Heart right ventricle (tissue), 16 donors: Measurements from ENCODE around the gene CELA2B. TPM values are rescaled to one million over a fixed set of nuclear protein-coding genes. Genes with fewer than 3 reads are reported as not detected.

ENCODE experiments used
- ATAC-seq, 8 donors: fragments of 200-7000 bp; cut with Tn5 transposase; one replicate each; pipeline ENCODE4 v1.9.1; 2020; ENCODE audit warnings: mild to moderate bottlenecking in 8 of 8, moderate library complexity in 8 of 8, moderate number of reproducible peaks in 1 of 8
- DNase-seq, 2 donors: peaks; one replicate each; pipeline ENCODE4 v3.0.0-alpha.2; 2020
- H3K27ac ChIP-seq, 10 donors: fragments of 200-600 bp; sonication (generic) in 2 of 10; one replicate each; pipeline versions ENCODE4 v1.5.0 to v1.8.0; 2020 to 2022; ENCODE audit warnings: mild to moderate bottlenecking in 3 of 10
- H3K27me3 ChIP-seq, 7 donors: fragments of 200-600 bp; one replicate each; pipeline ENCODE4 v1.8.0; 2021 to 2022; ENCODE audit warnings: mild to moderate bottlenecking in 2 of 7
- H3K36me3 ChIP-seq, 9 donors: fragments of 200-600 bp; sonication (generic) in 1 of 9; one replicate each; pipeline versions ENCODE4 v1.5.0 to v1.8.0; 2020 to 2022; ENCODE audit warnings: mild to moderate bottlenecking in 2 of 9
- H3K4me1 ChIP-seq, 9 donors: fragments of 200-600 bp; sonication (generic) in 1 of 9; one replicate each; pipeline versions ENCODE4 v1.5.0 to v1.8.0; 2020 to 2022; ENCODE audit warnings: mild to moderate bottlenecking in 4 of 9
- H3K4me3 ChIP-seq, 10 donors: fragments of 200-600 bp; sonication (generic) in 2 of 10; one replicate each; pipeline versions ENCODE4 v1.5.0 to v1.8.0; 2020 to 2022; ENCODE audit warnings: mild to moderate bottlenecking in 7 of 10, moderate library complexity in 2 of 10
- H3K9me3 ChIP-seq, 11 donors: fragments of 200-600 bp in 10 of 11; sonication (generic) in 2 of 11; one replicate each; pipeline versions ENCODE4 v1.5.0 to v1.8.0; 2013 to 2022; ENCODE audit warnings: mild to moderate bottlenecking in 2 of 11, control low read depth in 1 of 11, moderate library complexity in 1 of 11
- WGBS, 2 donors: extraction: QIAGEN DNeasy Blood & Tissue Kit; methylation state at CpG; one replicate each; pipeline ENCODE4 v1.1.7; 2013; ENCODE audit warnings: inconsistent platforms in 1 of 2; 5-methylcytosine and 5-hydroxymethylcytosine counted together
- intact Hi-C, 10 donors: fragments of 100-400 bp; cut with DNase I; formaldehyde crosslinking; loops; one replicate each; pipeline versions ENCODE4 v1.11.1 to v1.14.2; 2022
- polyA plus RNA-seq, 2 donors: library from polyadenylated mRNA; stranded (reverse); fragments of 200-250 nt; gene quantifications; one replicate each; pipeline ENCODE4 v1.2.3, GENCODE V29; 2013
- total RNA-seq, 10 donors: library from RNA; stranded (reverse); fragmentation: NEBNext Ultra II Directional in 3 of 10; extraction: Animal tissue kit (Norgen Biotek cat#: 25700) in 3 of 10; gene quantifications; one replicate each; pipeline versions ENCODE4 v1.2.1 to v1.2.4, GENCODE V29; 2021 to 2023
- TF ChIP-seq, protein P1 (sequence below), 9 donors: fragments of 200-600 bp; sonication (generic) in 2 of 9; IDR thresholded peaks; one replicate each; pipeline versions ENCODE4 v1.5.0 to v1.8.0; 2021 to 2022; ENCODE audit warnings: antibody characterized with exemption in 9 of 9, mild to moderate bottlenecking in 5 of 9, moderate library complexity in 1 of 9
- donor health status: Arrhythmogenic right ventricular cardiomyopathy.
- donor health status: ischemic (EF 13 %, LVEDD 7.1; RV severe dilation, severe dysfunction).
- donor health status: healthy with polysubstance abuse.
- donor health status: DM: no; HTN: yes; CAD: no.
- donor health status: DM: no; HTN: no; CAD: no.
- donor health status: ischemic (EF 25% LVEDD 6.9; RV normal size, moderate dysfunction).
- donor health status: ischemic (EF 25% LVEDD 5.7; RV mildly dilated, moderate dysfunction).
- donor health status: healthy.
- donor health status: DM: yes; HTN: yes; CAD: no.
- donor health status: Ischemic cardiomyopathy.
- donor health status: ischemic (EF 35%, LVEDD 5.7; RV mildly dilated, moderate dysfunction).
- donor health status: nonischemic (EF 11% LVEDD 7.7; RV severe dilation, severe dysfunction).
- donor health status: DM: yes; HTN: yes; CAD: no.
- donor health status: PGD.
- donor health status: ischemic (EF 29% LVEDD 5.4; RV normal size, mild dysfunction).
- donor health status: nonischemic (EF 23%, LVEDD 6.1; RV moderate dilation, normal function).

The CELA2B gene
- total and polyA plus RNA-seq, 12 donors = not detected

DNA sequence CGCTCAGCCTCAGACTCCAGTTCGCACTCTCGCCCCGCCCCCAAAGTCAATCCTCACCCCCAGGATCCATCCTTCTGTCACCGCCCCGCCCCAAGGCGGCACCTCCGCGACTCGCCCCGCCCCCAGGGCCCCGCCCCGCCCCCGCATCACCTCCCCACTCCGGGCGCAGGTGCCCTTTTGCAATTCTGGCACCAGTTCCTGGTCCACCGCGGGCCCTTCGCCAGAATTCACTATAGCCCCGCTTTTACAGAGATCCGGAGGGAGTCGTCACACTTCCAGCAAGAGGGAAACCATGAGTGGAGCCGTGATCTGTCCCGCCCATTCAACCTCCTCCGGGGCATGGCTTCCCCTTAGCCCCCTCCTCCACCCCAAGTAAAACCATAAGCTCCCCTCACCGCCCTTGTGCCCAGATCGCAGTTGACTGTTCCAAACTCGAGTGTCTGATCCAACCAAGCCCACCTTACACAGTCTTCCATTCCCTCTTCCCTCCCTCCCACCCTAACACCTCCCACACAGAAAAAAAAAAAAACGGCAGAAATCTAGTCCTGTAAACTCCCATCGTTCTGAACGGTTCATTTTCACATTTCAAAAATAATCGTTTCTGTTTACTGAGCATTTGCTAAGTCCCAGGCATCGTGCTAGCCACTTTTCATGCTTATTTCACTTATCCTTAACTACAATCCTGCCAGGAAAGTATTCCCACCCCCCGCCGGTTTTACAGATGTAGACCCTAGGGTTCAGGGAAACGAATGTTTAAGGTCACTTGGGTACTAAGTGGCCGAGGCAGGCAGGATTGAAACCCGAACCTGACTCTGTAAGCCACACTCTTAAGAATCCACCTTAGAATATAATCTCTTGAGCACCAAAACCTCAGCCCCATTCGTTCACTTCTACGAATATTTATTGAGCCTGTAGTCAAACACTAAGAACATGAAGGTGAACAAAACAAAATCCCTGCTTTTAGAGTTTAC lies 49.4 kb downstream of the CELA2B start:
- intact Hi-C loops = loop anchor here in 3 of 10 donors (5.0 to 10.0 kb wide), 2 partner anchors 89 to 92 kb away; partner anchors contain the start of gene DDI2 (in 3 of the 3)
- no peak for DNase-seq
- WGBS, 2 donors = 3 to 4% methylated on average over 35 to 40 of the region's 40 CpGs

DNA sequence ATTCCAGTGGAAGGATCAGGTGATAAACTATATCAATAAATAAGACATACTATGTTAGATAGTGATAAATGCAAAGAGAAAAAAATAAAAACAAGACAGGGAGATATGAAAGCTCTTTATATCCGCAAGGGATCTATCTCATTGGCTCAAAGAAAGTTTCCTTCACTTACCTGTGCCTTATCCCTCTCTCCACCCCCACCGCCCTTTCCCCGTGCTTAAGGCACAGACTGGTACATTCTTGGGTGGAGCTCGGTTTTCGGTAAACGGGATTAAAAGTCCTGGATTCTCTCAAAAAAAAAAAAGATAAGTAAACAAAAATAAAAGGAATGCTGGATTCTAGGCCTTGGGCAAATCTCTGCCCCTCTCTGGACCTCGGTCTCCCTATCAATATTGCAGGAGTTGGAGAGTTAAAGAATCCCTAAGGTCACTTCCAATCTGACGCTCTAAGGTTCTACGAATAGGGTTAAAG lies 50.2 kb downstream of the CELA2B start:
- no peaks in the 10 kb centered on the region for H3K9me3 ChIP-seq
- no peaks in the 10 kb centered on the region for H3K27me3 ChIP-seq
- H3K4me1 ChIP-seq = peaks cover 3 to 48% (median 37%) of the 10 kb centered on the region in 9 donors
- intact Hi-C loops = loop anchor here in 3 of 10 donors (5.0 to 10.0 kb wide), 2 partner anchors 89 to 91 kb away; partner anchors contain the start of gene DDI2 (in 3 of the 3)
- ATAC-seq (no peak), DNase-seq (no peak)
- WGBS, 2 donors = 11 to 17% methylated on average over 9 of the region's 9 CpGs
- peak overlapping the region in 9 of 10 donors; percentile 9 to 94 (median 72) for H3K4me3 ChIP-seq
- H3K27ac ChIP-seq = peak overlapping the region in 9 of 10 donors; percentile 87 to 99 (median 95)
- TF ChIP-seq, protein P1, sequence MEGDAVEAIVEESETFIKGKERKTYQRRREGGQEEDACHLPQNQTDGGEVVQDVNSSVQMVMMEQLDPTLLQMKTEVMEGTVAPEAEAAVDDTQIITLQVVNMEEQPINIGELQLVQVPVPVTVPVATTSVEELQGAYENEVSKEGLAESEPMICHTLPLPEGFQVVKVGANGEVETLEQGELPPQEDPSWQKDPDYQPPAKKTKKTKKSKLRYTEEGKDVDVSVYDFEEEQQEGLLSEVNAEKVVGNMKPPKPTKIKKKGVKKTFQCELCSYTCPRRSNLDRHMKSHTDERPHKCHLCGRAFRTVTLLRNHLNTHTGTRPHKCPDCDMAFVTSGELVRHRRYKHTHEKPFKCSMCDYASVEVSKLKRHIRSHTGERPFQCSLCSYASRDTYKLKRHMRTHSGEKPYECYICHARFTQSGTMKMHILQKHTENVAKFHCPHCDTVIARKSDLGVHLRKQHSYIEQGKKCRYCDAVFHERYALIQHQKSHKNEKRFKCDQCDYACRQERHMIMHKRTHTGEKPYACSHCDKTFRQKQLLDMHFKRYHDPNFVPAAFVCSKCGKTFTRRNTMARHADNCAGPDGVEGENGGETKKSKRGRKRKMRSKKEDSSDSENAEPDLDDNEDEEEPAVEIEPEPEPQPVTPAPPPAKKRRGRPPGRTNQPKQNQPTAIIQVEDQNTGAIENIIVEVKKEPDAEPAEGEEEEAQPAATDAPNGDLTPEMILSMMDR (IDR thresholded peaks at IDR 0.05) = no peak
- H3K36me3 ChIP-seq = peaks cover 0 to 23% (median 0%) of the 10 kb centered on the region in 9 donors

More for the DNA sequence above, 49.4 kb downstream of the CELA2B start:
- H3K4me1 ChIP-seq = peaks cover 3 to 48% (median 37%) of the 10 kb centered on the region in 9 donors
- peak; percentile 0 to 20 (median 10) for ATAC-seq
- peak overlapping the region in 9 of 10 donors; percentile 87 to 99 (median 95) for H3K27ac ChIP-seq
- H3K4me3 ChIP-seq = peak overlapping the region in 9 of 10 donors; percentile 46 to 94 (median 72)
- peaks cover 0 to 16% (median 0%) of the 10 kb centered on the region in 9 donors for H3K36me3 ChIP-seq
- no peaks in the 10 kb centered on the region for H3K9me3 ChIP-seq
- TF ChIP-seq, protein P1 (IDR thresholded peaks at IDR 0.05) = no peak
- no peaks in the 10 kb centered on the region for H3K27me3 ChIP-seq

DNA sequence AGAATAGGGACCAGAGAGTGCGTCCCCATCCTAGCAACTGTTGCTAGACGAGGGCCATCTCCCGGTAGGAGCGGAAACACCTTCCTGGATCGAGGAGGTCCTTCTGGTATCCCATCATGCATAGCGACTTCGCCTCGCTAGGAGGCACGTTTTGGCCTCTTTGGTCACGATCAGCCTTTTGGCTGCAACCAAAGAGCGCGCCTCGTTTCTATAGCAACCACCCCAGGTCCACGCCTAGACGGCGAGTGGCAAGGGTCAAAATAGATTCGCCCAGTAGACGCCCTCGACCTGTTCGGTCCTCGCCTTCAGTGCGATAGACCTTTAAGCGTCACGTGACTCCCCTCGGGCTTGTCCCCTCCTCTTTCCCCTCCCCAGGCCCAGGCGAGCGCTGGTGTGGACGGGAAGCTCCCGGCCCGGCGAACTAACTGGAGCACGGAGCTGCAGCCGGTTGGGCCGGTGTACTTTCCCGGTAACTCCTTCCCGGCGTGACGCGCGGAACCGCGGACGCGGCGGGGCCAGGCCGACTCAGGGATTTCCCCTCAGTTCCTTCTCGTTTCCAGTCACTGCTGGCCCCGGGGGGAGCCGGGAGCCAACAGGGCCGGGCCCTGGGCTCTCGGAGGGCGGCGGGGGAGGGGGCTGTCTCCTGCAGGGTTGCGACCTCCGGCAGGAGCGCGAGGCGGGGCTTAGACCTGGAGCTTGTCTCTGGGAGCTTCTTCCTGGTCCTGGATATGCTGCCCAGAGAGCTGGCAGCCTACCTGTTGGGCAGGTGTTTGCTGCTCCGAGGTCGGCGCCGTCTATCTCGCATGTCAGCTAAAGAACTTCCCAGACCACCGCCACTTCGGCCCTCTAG lies 50.8 kb downstream of the CELA2B start, which contains the start of gene DNAJC16:
Gene DNAJC16 (plus strand): TSS at position 359 of the 850 bp plus-strand sequence. CDS start 2,258 bp downstream, outside the sequence.
- WGBS, 2 donors = 0% methylated on average over 65 of the region's 65 CpGs
- peaks cover 3 to 49% (median 37%) of the 10 kb centered on the region in 9 donors for H3K4me1 ChIP-seq
- peak within 1 kb of the TSS; percentile 62 to 99 (median 94) for H3K27ac ChIP-seq
- ATAC-seq (peak; percentile 63 to 78 (median 74)), DNase-seq (peak; percentile 95 to 100)
- intact Hi-C loops = loop anchor here in 3 of 10 donors (5.0 to 10.0 kb wide), 2 partner anchors 88 to 91 kb away; partner anchors contain the start of gene DDI2 (in 3 of the 3)
- TF ChIP-seq, protein P1 (IDR thresholded peaks at IDR 0.05) = peak in 4 of 9 donors; percentile 11 to 49 (median 43)
- no peaks in the 10 kb centered on the region for H3K9me3 ChIP-seq
- H3K36me3 ChIP-seq = peaks cover 0 to 30% (median 0%) of the 10 kb centered on the region in 9 donors
- no peaks in the 10 kb centered on the region for H3K27me3 ChIP-seq
- H3K4me3 ChIP-seq = peak within 1 kb of the TSS; percentile 60 to 94 (median 84)
